Measurements from ENCODE around the gene BROX.
"Not testable (repeated sequence)": the region's sequence is repeated elsewhere in the genome, so short reads cannot be mapped to it uniquely, and the experiment has no call there.

Gene BROX

GRCh38 chr1:222749927-222750326, 37.6 kb downstream of the BROX start:
- DNase-seq (ENCODE audit: extremely low read depth, low read depth) = no peak
- TF ChIP-seq CTCF (IDR thresholded peaks at IDR 0.05; ENCODE audit: low read depth, low read length) = no peak

GRCh38 chr1:222750651-222751050, 38.3 kb downstream of the BROX start:
- no peak for DNase-seq (ENCODE audit: extremely low read depth, low read depth)
- no peak for TF ChIP-seq CTCF (IDR thresholded peaks at IDR 0.05; ENCODE audit: low read depth, low read length)

- TF ChIP-seq CTCF (IDR thresholded peaks at IDR 0.05; ENCODE audit: low read depth, low read length) = no peak
- no peak for DNase-seq (ENCODE audit: extremely low read depth, low read depth)
Measured at GRCh38 chr1:222751255-222751654, 38.9 kb downstream of the BROX start.

GRCh38 chr1:222754366-222755139, 42.2 kb downstream of the BROX start:
- no peak for TF ChIP-seq CTCF (IDR thresholded peaks at IDR 0.05; ENCODE audit: low read depth, low read length)
- peak; percentile 99 for DNase-seq (ENCODE audit: extremely low read depth, low read depth)

GRCh38 chr1:222757646-222758268, 45.4 kb downstream of the BROX start:
- no peak for TF ChIP-seq CTCF (IDR thresholded peaks at IDR 0.05; ENCODE audit: low read depth, low read length)
- DNase-seq (ENCODE audit: extremely low read depth, low read depth) = no peak

- TF ChIP-seq CTCF (IDR thresholded peaks at IDR 0.05; ENCODE audit: low read depth, low read length) = no peak
- no peak for DNase-seq (ENCODE audit: extremely low read depth, low read depth)
Measured at GRCh38 chr1:222759451-222760035, 47.2 kb downstream of the BROX start.

GRCh38 chr1:222761083-222761482, 48.7 kb downstream of the BROX start:
- no peak for DNase-seq (ENCODE audit: extremely low read depth, low read depth)
- TF ChIP-seq CTCF (IDR thresholded peaks at IDR 0.05; ENCODE audit: low read depth, low read length) = no peak

- not testable (repeated sequence) for DNase-seq (ENCODE audit: extremely low read depth, low read depth)
Measured at GRCh38 chr1:222762178-222762577, 49.8 kb downstream of the BROX start.
